BLaER1 (cell line): ENCODE results near the gene SHCBP1L.

ENCODE experiments used
- H3K27ac ChIP-seq: shearing (Covaris generic); formaldehyde crosslinking; 2 replicates; pipeline ENCODE4 v1.8.1; 2022
- H3K27me3 ChIP-seq: shearing (Covaris generic); formaldehyde crosslinking; 2 replicates; pipeline ENCODE4 v1.8.1; 2022
- H3K36me3 ChIP-seq: shearing (Covaris generic); formaldehyde crosslinking; 2 replicates; pipeline ENCODE4 v1.8.1; 2022
- H3K4me1 ChIP-seq: shearing (Covaris generic); formaldehyde crosslinking; 2 replicates; pipeline ENCODE4 v1.8.1; 2022
- H3K4me2 ChIP-seq: shearing (Covaris generic); formaldehyde crosslinking; 2 replicates; pipeline ENCODE4 v1.8.1; 2022
- H3K4me3 ChIP-seq: shearing (Covaris generic); formaldehyde crosslinking; 2 replicates; pipeline ENCODE4 v1.8.1; 2022
- H3K9ac ChIP-seq: shearing (Covaris generic); formaldehyde crosslinking; 2 replicates; pipeline ENCODE4 v1.8.1; 2022
- H3K9me3 ChIP-seq: shearing (Covaris generic); formaldehyde crosslinking; 2 replicates; pipeline ENCODE4 v1.8.1; 2022
- H4K20me1 ChIP-seq: shearing (Covaris generic); formaldehyde crosslinking; 2 replicates; pipeline ENCODE4 v1.8.1; 2022
- Cebpa-rat ChIP-seq: shearing (Covaris generic); IDR thresholded peaks from 2 replicates; pipeline ENCODE4 v1.8.1; 2022

Gene SHCBP1L

GRCh38 chr1:182984621-182985020 is 31.7 kb upstream of the SHCBP1L start:
- Histone ChIP-seq H4K20me1 (no peaks in the 10 kb centered on the region), H3K4me2 (no peak overlapping the region), H3K36me3 (no peaks in the 10 kb centered on the region), H3K4me3 (no peak overlapping the region), H3K27ac (no peak overlapping the region), H3K9ac (no peak overlapping the region), H3K27me3 (no peaks in the 10 kb centered on the region), H3K9me3 (peaks cover 4% of the 10 kb centered on the region; the same call in 1 of the 2 replicates), H3K4me1 (no peaks in the 10 kb centered on the region)
- TF ChIP-seq Cebpa-rat, result no peak

- Histone ChIP-seq H3K9ac (no peak overlapping the region), H3K4me2 (no peak overlapping the region), H3K9me3 (peaks cover 4% of the 10 kb centered on the region; the same call in 1 of the 2 replicates), H3K4me1 (no peaks in the 10 kb centered on the region), H3K4me3 (no peak overlapping the region), H4K20me1 (no peaks in the 10 kb centered on the region), H3K27me3 (no peaks in the 10 kb centered on the region), H3K27ac (no peak overlapping the region), H3K36me3 (no peaks in the 10 kb centered on the region)
- TF ChIP-seq Cebpa-rat, result no peak
Observed at GRCh38 chr1:182984138-182984537, 31.2 kb upstream of the SHCBP1L start.

GRCh38 chr1:182978151-182978853 is 25.3 kb upstream of the SHCBP1L start:
- no peaks in the 10 kb centered on the region for H4K20me1 ChIP-seq
- H3K4me1 ChIP-seq, result no peaks in the 10 kb centered on the region
- H3K27me3 ChIP-seq, result no peaks in the 10 kb centered on the region
- no peak overlapping the region for H3K27ac ChIP-seq
- H3K4me2 ChIP-seq, result no peak overlapping the region
- no peak for TF ChIP-seq Cebpa-rat
- peaks cover 4% of the 10 kb centered on the region; the same call in 1 of the 2 replicates for H3K9me3 ChIP-seq
- no peaks in the 10 kb centered on the region for H3K36me3 ChIP-seq
- no peak overlapping the region for H3K4me3 ChIP-seq
- H3K9ac ChIP-seq, result no peak overlapping the region

- no peaks in the 10 kb centered on the region for H3K27me3 ChIP-seq
- no peak overlapping the region for H3K9ac ChIP-seq
- H4K20me1 ChIP-seq, result no peaks in the 10 kb centered on the region
- no peaks in the 10 kb centered on the region for H3K4me1 ChIP-seq
- H3K4me3 ChIP-seq, result no peak overlapping the region
- no peaks in the 10 kb centered on the region for H3K36me3 ChIP-seq
- no peak overlapping the region for H3K4me2 ChIP-seq
- H3K9me3 ChIP-seq, result peaks cover 4% of the 10 kb centered on the region; the same call in 1 of the 2 replicates
- no peak overlapping the region for H3K27ac ChIP-seq
- no peak for TF ChIP-seq Cebpa-rat
Observed at GRCh38 chr1:182977480-182977879, 24.5 kb upstream of the SHCBP1L start.

GRCh38 chr1:182974506-182975191 is 21.7 kb upstream of the SHCBP1L start:
- H3K4me2 ChIP-seq, result no peak overlapping the region
- H3K4me1 ChIP-seq, result no peaks in the 10 kb centered on the region
- H3K9ac ChIP-seq, result no peak overlapping the region
- H3K9me3 ChIP-seq, result no peaks in the 10 kb centered on the region
- H3K36me3 ChIP-seq, result no peaks in the 10 kb centered on the region
- no peak overlapping the region for H3K27ac ChIP-seq
- no peaks in the 10 kb centered on the region for H4K20me1 ChIP-seq
- no peak overlapping the region for H3K4me3 ChIP-seq
- TF ChIP-seq Cebpa-rat, result no peak
- no peaks in the 10 kb centered on the region for H3K27me3 ChIP-seq

GRCh38 chr1:182972829-182973228 is 19.9 kb upstream of the SHCBP1L start:
- no peak for TF ChIP-seq Cebpa-rat
- Histone ChIP-seq H3K4me1 (no peaks in the 10 kb centered on the region), H3K36me3 (no peaks in the 10 kb centered on the region), H4K20me1 (no peaks in the 10 kb centered on the region), H3K4me2 (no peak overlapping the region), H3K27me3 (no peaks in the 10 kb centered on the region), H3K9me3 (no peaks in the 10 kb centered on the region), H3K4me3 (no peak overlapping the region), H3K27ac (no peak overlapping the region), H3K9ac (no peak overlapping the region)

- Histone ChIP-seq H4K20me1 (no peaks in the 10 kb centered on the region), H3K4me1 (no peaks in the 10 kb centered on the region), H3K4me2 (no peak overlapping the region), H3K9me3 (no peaks in the 10 kb centered on the region), H3K27me3 (no peaks in the 10 kb centered on the region), H3K36me3 (no peaks in the 10 kb centered on the region), H3K4me3 (no peak overlapping the region), H3K27ac (no peak overlapping the region), H3K9ac (no peak overlapping the region)
- no peak for TF ChIP-seq Cebpa-rat
Observed at GRCh38 chr1:182972231-182972630, 19.3 kb upstream of the SHCBP1L start.

- Histone ChIP-seq H3K36me3 (no peaks in the 10 kb centered on the region), H3K4me1 (no peaks in the 10 kb centered on the region), H3K9ac (no peak overlapping the region), H3K9me3 (no peaks in the 10 kb centered on the region), H3K4me3 (no peak overlapping the region), H4K20me1 (no peaks in the 10 kb centered on the region), H3K4me2 (no peak overlapping the region), H3K27ac (no peak overlapping the region), H3K27me3 (no peaks in the 10 kb centered on the region)
- no peak for TF ChIP-seq Cebpa-rat
Observed at GRCh38 chr1:182971219-182971618, 18.3 kb upstream of the SHCBP1L start.

GRCh38 chr1:182968836-182969734 is 16.1 kb upstream of the SHCBP1L start:
- H3K27me3 ChIP-seq, result no peaks in the 10 kb centered on the region
- no peak overlapping the region for H3K9ac ChIP-seq
- H3K4me2 ChIP-seq, result no peak overlapping the region
- H4K20me1 ChIP-seq, result no peaks in the 10 kb centered on the region
- H3K36me3 ChIP-seq, result no peaks in the 10 kb centered on the region
- no peak for TF ChIP-seq Cebpa-rat
- H3K4me3 ChIP-seq, result no peak overlapping the region
- no peaks in the 10 kb centered on the region for H3K9me3 ChIP-seq
- no peaks in the 10 kb centered on the region for H3K4me1 ChIP-seq
- H3K27ac ChIP-seq, result no peak overlapping the region
